ENCODE data around the gene NRXN2.

Gene NRXN2

GRCh38 chr11:64716473-64717267 lies 6.3 kb downstream of the NRXN2 start:
- Histone ChIP-seq H3K79me2 (ENCODE audit: insufficient read depth, low read length) (no peaks in the 10 kb centered on the region), H3K9me3 (ENCODE audit: low read length) (no peaks in the 10 kb centered on the region), H3K4me3 (ENCODE audit: low read depth, low read length, poor library complexity, severe bottlenecking) (no peak overlapping the region), H3K9ac (ENCODE audit: low read length) (no peak overlapping the region), H3K4me1 (ENCODE audit: insufficient read depth, low read length, severe bottlenecking) (no peaks in the 10 kb centered on the region), H2AFZ (ENCODE audit: low read length) (no peak overlapping the region), H3K4me2 (ENCODE audit: low read length) (no peak overlapping the region), H3F3A (ENCODE audit: insufficient read depth, low read length) (no peaks in the 10 kb centered on the region), H3K36me3 (ENCODE audit: insufficient read depth, low read length) (no peaks in the 10 kb centered on the region), H3K27ac (ENCODE audit: low read depth, low read length, poor library complexity, severe bottlenecking) (no peak overlapping the region), H3K27me3 (ENCODE audit: insufficient read depth, low read length) (peaks cover 12% of the 10 kb centered on the region), H4K20me1 (ENCODE audit: insufficient read depth, low read length) (no peaks in the 10 kb centered on the region), H3K9me2 (ENCODE audit: low read depth, low read length) (no peaks in the 10 kb centered on the region)
- TF ChIP-seq CTCF (IDR thresholded peaks at IDR 0.05; ENCODE audit: low read length) (no peak), EZH2 (IDR thresholded peaks at IDR 0.05; ENCODE audit: borderline replicate concordance, low read length) (no peak)

- Histone ChIP-seq H2AFZ (ENCODE audit: low read length) (no peak overlapping the region), H3K4me3 (ENCODE audit: low read depth, low read length, poor library complexity, severe bottlenecking) (no peak overlapping the region), H3K27me3 (ENCODE audit: insufficient read depth, low read length) (peaks cover 12% of the 10 kb centered on the region; the same call in 1 of the 2 replicates), H3F3A (ENCODE audit: insufficient read depth, low read length) (no peaks in the 10 kb centered on the region), H3K9me3 (ENCODE audit: low read length) (no peaks in the 10 kb centered on the region), H3K4me1 (ENCODE audit: insufficient read depth, low read length, severe bottlenecking) (no peaks in the 10 kb centered on the region), H3K79me2 (ENCODE audit: insufficient read depth, low read length) (no peaks in the 10 kb centered on the region), H3K27ac (ENCODE audit: low read depth, low read length, poor library complexity, severe bottlenecking) (no peak overlapping the region), H3K9me2 (ENCODE audit: low read depth, low read length) (no peaks in the 10 kb centered on the region), H3K36me3 (ENCODE audit: insufficient read depth, low read length) (no peaks in the 10 kb centered on the region), H3K9ac (ENCODE audit: low read length) (no peak overlapping the region), H3K4me2 (ENCODE audit: low read length) (no peak overlapping the region), H4K20me1 (ENCODE audit: insufficient read depth, low read length) (no peaks in the 10 kb centered on the region)
- TF ChIP-seq EZH2 (IDR thresholded peaks at IDR 0.05; ENCODE audit: borderline replicate concordance, low read length) (no peak), CTCF (IDR thresholded peaks at IDR 0.05; ENCODE audit: low read length) (no peak)
Measured at GRCh38 chr11:64715756-64716472, 7.1 kb downstream of the NRXN2 start.

- no peaks in the 10 kb centered on the region for H3K79me2 ChIP-seq (ENCODE audit: insufficient read depth, low read length)
- no peaks in the 10 kb centered on the region for H3K9me2 ChIP-seq (ENCODE audit: low read depth, low read length)
- H3K9me3 ChIP-seq (ENCODE audit: low read length) = no peaks in the 10 kb centered on the region
- H3K36me3 ChIP-seq (ENCODE audit: insufficient read depth, low read length) = no peaks in the 10 kb centered on the region
- no peak overlapping the region for H2AFZ ChIP-seq (ENCODE audit: low read length)
- H3K27ac ChIP-seq (ENCODE audit: low read depth, low read length, poor library complexity, severe bottlenecking) = no peak overlapping the region
- H3K4me1 ChIP-seq (ENCODE audit: insufficient read depth, low read length, severe bottlenecking) = no peaks in the 10 kb centered on the region
- H3K4me2 ChIP-seq (ENCODE audit: low read length) = no peak overlapping the region
- TF ChIP-seq CTCF (IDR thresholded peaks at IDR 0.05; ENCODE audit: low read length) = no peak
- TF ChIP-seq EZH2 (IDR thresholded peaks at IDR 0.05; ENCODE audit: borderline replicate concordance, low read length) = no peak
- no peak overlapping the region for H3K4me3 ChIP-seq (ENCODE audit: low read depth, low read length, poor library complexity, severe bottlenecking)
- H3F3A ChIP-seq (ENCODE audit: insufficient read depth, low read length) = no peaks in the 10 kb centered on the region
- peaks cover 12% of the 10 kb centered on the region; the same call in 1 of the 2 replicates for H3K27me3 ChIP-seq (ENCODE audit: insufficient read depth, low read length)
- H3K9ac ChIP-seq (ENCODE audit: low read length) = no peak overlapping the region
- H4K20me1 ChIP-seq (ENCODE audit: insufficient read depth, low read length) = no peaks in the 10 kb centered on the region
Measured at GRCh38 chr11:64715110-64715509, 7.9 kb downstream of the NRXN2 start.
